ENCODE results near the gene COL4A1.
"Not testable (repeated sequence)": the region's sequence is repeated elsewhere in the genome, so short reads cannot be mapped to it uniquely, and the experiment has no call there.

DNA sequence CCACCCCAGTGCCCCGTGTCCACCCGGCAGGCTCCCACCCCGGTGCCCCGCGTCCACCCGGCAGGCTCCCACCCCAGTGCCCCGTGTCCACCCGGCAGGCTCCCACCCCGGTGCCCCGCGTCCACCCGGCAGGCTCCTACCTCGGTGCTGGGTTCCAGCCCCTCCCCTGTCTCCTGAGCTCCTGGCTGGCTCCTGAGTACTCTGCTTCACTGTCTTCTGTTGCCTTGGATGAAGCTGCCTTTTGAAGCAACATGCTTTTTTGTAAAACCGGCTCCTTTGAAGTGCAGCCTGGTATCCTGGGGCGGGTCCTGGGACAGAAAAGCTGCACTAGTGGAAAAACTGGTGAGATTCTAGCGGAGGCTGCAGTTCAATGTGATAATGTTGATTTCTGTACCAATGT lies 6.8 kb upstream of the COL4A1 start:
- TF ChIP-seq POLR2A (IDR thresholded peaks at IDR 0.05; ENCODE audit: low read length); EP300 (IDR thresholded peaks at IDR 0.05); POLR2AphosphoS2 (conservative IDR thresholded peaks at IDR 0.05; ENCODE audit: low read length); RAD21 (conservative IDR thresholded peaks at IDR 0.05 in 1 of 2, IDR thresholded peaks at IDR 0.05 in 1 of 2); BHLHE40 (IDR thresholded peaks at IDR 0.05; ENCODE audit: low read depth, low read length); EHF (CRISPR knock-in tag; IDR thresholded peaks at IDR 0.05); CBX2 (IDR thresholded peaks at IDR 0.05; ENCODE audit: borderline replicate concordance, low read depth); GATA3 (IDR thresholded peaks at IDR 0.05; ENCODE audit: borderline replicate concordance); RFX5 (IDR thresholded peaks at IDR 0.05): not testable (repeated sequence)
- TF ChIP-seq, protein P1, sequence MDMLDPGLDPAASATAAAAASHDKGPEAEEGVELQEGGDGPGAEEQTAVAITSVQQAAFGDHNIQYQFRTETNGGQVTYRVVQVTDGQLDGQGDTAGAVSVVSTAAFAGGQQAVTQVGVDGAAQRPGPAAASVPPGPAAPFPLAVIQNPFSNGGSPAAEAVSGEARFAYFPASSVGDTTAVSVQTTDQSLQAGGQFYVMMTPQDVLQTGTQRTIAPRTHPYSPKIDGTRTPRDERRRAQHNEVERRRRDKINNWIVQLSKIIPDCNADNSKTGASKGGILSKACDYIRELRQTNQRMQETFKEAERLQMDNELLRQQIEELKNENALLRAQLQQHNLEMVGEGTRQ (IDR thresholded peaks at IDR 0.05): not testable (repeated sequence)
- TF ChIP-seq, protein P2, sequence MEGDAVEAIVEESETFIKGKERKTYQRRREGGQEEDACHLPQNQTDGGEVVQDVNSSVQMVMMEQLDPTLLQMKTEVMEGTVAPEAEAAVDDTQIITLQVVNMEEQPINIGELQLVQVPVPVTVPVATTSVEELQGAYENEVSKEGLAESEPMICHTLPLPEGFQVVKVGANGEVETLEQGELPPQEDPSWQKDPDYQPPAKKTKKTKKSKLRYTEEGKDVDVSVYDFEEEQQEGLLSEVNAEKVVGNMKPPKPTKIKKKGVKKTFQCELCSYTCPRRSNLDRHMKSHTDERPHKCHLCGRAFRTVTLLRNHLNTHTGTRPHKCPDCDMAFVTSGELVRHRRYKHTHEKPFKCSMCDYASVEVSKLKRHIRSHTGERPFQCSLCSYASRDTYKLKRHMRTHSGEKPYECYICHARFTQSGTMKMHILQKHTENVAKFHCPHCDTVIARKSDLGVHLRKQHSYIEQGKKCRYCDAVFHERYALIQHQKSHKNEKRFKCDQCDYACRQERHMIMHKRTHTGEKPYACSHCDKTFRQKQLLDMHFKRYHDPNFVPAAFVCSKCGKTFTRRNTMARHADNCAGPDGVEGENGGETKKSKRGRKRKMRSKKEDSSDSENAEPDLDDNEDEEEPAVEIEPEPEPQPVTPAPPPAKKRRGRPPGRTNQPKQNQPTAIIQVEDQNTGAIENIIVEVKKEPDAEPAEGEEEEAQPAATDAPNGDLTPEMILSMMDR (IDR thresholded peaks at IDR 0.05): not testable (repeated sequence)
- TF ChIP-seq, protein P3, sequence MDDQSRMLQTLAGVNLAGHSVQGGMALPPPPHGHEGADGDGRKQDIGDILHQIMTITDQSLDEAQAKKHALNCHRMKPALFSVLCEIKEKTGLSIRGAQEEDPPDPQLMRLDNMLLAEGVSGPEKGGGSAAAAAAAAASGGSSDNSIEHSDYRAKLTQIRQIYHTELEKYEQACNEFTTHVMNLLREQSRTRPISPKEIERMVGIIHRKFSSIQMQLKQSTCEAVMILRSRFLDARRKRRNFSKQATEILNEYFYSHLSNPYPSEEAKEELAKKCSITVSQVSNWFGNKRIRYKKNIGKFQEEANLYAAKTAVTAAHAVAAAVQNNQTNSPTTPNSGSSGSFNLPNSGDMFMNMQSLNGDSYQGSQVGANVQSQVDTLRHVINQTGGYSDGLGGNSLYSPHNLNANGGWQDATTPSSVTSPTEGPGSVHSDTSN (IDR thresholded peaks at IDR 0.05): not testable (repeated sequence)
- TF ChIP-seq, protein P4, sequence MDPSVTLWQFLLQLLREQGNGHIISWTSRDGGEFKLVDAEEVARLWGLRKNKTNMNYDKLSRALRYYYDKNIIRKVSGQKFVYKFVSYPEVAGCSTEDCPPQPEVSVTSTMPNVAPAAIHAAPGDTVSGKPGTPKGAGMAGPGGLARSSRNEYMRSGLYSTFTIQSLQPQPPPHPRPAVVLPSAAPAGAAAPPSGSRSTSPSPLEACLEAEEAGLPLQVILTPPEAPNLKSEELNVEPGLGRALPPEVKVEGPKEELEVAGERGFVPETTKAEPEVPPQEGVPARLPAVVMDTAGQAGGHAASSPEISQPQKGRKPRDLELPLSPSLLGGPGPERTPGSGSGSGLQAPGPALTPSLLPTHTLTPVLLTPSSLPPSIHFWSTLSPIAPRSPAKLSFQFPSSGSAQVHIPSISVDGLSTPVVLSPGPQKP (IDR thresholded peaks at IDR 0.05; ENCODE audit: low read depth, low read length): not testable (repeated sequence)

All from A549 (cell line).